ENCODE data around the gene GTPBP1.

Gene GTPBP1

GRCh38 chr22:38727530-38728451 is 22.0 kb downstream of the GTPBP1 start:
- FAIRE-seq, result no peak

- FAIRE-seq, result no peak
Observed at GRCh38 chr22:38728871-38729796, 23.4 kb downstream of the GTPBP1 start.

GRCh38 chr22:38729946-38730345 is 24.2 kb downstream of the GTPBP1 start:
- FAIRE-seq, result no peak

GRCh38 chr22:38730411-38730871 is 24.7 kb downstream of the GTPBP1 start:
- no peak for FAIRE-seq

- no peak for FAIRE-seq
Observed at GRCh38 chr22:38731703-38732161, 26.0 kb downstream of the GTPBP1 start.

- no peak for FAIRE-seq
Observed at GRCh38 chr22:38732251-38732815, 26.6 kb downstream of the GTPBP1 start.

GRCh38 chr22:38733329-38733723 is 27.6 kb downstream of the GTPBP1 start:
- no peak for FAIRE-seq

GRCh38 chr22:38733724-38734381 is 28.1 kb downstream of the GTPBP1 start:
- FAIRE-seq, result no peak

GRCh38 chr22:38734421-38735100 is 28.8 kb downstream of the GTPBP1 start:
- FAIRE-seq, result no peak

GRCh38 chr22:38735126-38735464 is 29.4 kb downstream of the GTPBP1 start:
- no peak for FAIRE-seq

- no peak for FAIRE-seq
Observed at GRCh38 chr22:38735465-38736256, 29.9 kb downstream of the GTPBP1 start.

GRCh38 chr22:38736257-38736570 is 30.5 kb downstream of the GTPBP1 start:
- FAIRE-seq, result no peak

- no peak for FAIRE-seq
Observed at GRCh38 chr22:38737302-38738060, 31.7 kb downstream of the GTPBP1 start.

- no peak for FAIRE-seq
Observed at GRCh38 chr22:38738475-38739070, 32.8 kb downstream of the GTPBP1 start.

- FAIRE-seq, result no peak
Observed at GRCh38 chr22:38739300-38740055, 33.7 kb downstream of the GTPBP1 start.

GRCh38 chr22:38740116-38740723 is 34.5 kb downstream of the GTPBP1 start:
- FAIRE-seq, result no peak

GRCh38 chr22:38740754-38741153 is 35.0 kb downstream of the GTPBP1 start:
- FAIRE-seq, result no peak

GRCh38 chr22:38741166-38741565 is 35.4 kb downstream of the GTPBP1 start:
- no peak for FAIRE-seq

GRCh38 chr22:38741576-38741975 is 35.8 kb downstream of the GTPBP1 start:
- FAIRE-seq, result no peak

Data from islet of Langerhans (tissue), 1 donor.